HG03066 (cell line): ENCODE results near the gene FAM117B.
"Not testable (repeated sequence)": the region's sequence is repeated elsewhere in the genome, so short reads cannot be mapped to it uniquely, and the experiment has no call there.

Experiments used
- ATAC-seq: cut with Tn5 transposase; IDR thresholded peaks from one replicate; pipeline ENCODE4 v1.9.1; 2021; ENCODE audit warnings: low read depth; ENCODE audit not compliant: unreplicated experiment

The FAM117B gene

GRCh38 chr2:202756598-202756997, 121.8 kb downstream of the FAM117B start:
- no peak for ATAC-seq

- no peak for ATAC-seq
Measured at GRCh38 chr2:202757339-202757738, 122.6 kb downstream of the FAM117B start.

DNA sequence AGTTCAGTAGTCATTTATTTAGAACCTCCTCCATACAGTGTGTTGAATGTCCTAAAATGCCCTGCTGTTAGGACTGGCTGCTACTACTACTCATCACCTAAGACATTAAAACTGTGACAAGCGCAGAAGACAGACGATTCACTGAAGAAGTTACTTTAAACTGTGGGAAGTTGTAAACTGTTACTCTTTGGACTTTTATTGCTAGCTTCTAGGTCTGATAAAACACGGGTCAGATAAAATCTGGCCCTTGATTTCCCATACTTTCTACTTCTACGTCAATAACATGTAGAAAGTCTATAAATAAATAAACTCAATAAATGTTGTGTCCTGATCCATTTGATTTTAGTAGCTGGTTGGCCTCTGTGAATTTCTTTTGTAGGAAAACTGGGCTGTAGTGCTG, 123.4 kb downstream of the FAM117B start:
- no peak for ATAC-seq

GRCh38 chr2:202758604-202759003, 123.8 kb downstream of the FAM117B start:
- no peak for ATAC-seq

DNA sequence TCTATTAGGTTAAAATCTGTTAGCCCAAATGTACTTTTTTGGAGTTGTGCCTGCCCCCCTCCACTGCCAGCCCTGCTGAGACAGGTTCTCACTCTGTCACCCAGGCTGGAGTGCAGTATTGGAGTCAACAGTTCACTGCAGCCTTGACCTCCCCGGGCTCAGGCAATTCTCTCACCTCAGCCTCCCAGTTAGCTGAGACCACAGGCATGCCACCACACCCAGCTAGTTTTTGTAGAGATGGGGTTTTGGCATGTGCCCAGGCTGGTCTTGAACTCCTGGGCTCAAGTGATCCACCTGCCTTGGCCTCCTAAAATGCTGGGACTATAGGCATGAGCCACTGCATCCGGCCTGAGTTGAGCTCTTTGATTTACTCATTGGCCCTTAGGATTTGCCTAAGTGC, 126.1 kb downstream of the FAM117B start:
- no peak for ATAC-seq

DNA sequence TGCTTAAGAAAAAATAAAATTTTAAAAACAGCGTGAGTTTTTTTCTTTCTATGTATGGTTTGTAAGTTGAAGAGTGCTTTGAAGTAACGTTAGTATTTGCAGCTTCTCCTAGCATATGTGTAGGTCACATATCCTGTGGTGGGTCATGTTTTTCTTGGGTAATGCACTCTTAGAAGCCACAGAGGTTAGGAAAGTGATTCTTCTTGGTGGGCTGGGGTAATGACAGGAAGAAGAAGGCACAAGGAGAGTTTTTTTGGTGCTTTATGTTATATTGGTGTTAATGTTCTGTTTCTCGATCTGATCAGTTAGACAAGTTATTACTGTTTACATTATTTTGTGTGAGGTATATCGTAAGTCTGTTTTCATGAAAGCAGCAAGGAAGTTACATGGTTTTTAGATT, 127.8 kb downstream of the FAM117B start:
- ATAC-seq: no peak

- ATAC-seq: no peak
Measured at GRCh38 chr2:202763916-202764315, 129.1 kb downstream of the FAM117B start.

- no peak for ATAC-seq
Measured at GRCh38 chr2:202764991-202765390, 130.2 kb downstream of the FAM117B start.

DNA sequence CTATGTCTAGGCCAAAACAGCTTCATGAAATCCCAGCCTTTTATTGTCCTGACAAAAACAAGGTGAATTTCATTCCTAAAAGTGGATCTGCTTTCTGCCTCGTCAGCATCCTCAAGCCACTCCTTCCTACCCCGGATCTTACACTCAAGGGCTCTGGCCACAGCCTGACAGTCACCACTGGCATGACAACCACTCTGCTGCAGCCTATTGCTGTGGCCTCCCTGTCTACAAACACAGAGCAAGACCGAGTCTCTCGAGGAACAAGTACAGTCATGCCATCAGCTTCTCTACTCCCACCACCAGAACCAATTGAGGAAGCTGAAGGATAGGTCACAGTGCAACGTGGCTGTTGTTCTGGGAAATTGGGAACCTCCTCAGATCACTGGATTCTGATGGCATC, 130.7 kb downstream of the FAM117B start:
- no peak for ATAC-seq

GRCh38 chr2:202768273-202768672, 133.5 kb downstream of the FAM117B start:
- no peak for ATAC-seq

DNA sequence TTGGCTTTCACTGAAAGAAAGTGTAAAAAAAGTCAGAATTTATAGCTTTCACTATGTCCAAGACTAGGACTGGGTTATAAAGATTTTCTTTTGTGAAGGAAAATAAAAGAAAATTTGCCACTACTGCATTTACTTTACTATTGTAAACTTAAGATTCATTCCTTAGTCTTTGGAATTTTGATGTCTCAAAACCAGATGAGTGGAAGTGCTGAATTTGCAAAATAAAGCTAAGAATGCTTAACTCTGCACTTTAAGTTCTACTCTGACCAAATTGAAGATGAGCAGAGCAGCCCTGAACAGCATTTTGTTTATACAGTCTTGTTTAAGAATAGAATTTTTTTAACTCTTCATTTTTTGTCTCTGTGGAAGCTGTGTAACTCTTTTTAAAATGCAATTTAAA, 134.4 kb downstream of the FAM117B start:
- ATAC-seq: no peak

DNA sequence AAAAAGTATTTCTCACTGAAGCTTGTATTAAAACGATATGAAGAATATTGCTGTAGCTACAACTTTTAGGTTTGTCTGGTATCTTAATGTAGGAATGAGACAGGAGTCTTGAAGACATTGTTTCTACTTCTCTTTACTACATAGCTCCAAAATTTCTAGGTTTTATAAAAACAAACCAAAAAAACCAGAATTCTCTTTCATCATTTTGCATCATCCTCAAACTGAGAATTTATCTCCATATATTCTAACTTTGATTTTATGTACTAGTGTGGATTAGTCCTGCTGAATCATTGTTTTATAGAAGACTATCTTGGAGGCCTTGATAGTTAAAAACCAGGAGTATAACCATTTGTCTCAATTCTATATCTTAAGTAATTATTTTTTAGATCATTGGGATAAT, 136.6 kb downstream of the FAM117B start:
- no peak for ATAC-seq

GRCh38 chr2:202771741-202772460, 137.1 kb downstream of the FAM117B start:
- ATAC-seq: no peak

DNA sequence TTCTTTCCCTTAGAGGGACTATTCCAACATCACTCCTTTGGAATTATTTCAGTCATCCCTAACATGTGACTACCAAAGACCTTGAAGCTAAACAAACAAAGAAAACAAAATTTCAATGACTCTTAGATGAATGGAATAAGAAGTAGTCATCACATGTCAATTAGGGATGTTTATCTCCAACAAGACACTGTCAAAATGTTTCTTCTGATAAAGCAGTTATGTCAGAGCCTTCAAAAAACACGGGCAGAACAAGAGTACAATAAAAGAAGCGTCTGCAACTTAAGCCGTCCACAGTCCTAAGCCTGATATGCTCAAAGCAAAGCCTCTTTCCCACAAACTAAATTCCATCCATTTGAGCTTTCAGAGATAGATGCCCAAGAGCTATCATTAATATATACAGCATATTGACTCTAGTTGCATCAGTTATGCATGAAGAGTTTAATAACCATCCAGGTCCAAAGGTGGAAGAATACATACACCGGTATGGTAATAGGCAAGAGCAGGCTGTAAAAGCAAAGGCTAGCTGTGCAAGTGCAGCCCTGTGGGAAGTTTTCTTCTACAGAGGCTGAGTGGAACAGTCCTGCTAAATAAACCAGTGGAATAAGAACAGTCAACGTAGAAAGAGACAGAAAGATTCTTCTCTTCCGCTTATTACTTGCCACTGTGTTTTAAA, 138.7 kb downstream of the FAM117B start:
- ATAC-seq: no peak

DNA sequence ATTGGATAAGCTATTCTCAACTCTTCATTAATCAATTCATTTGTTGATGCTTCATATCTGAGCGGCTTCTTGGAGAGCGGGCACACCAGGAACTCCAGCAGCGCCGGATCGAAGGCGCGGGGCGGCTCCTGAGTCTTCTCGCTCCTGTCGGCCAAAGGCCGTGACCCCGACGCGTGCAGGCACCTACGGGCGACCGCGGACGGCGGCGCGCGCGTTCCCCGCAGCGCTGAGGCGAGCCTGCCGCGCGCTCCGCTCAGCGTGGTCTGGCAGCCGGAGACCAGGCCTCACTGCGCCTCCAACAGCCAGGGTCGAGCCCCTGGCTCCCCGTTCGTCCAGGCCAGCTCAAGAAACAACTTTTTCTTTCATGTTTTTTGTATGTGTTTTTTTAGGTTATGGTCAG, 139.3 kb downstream of the FAM117B start:
- ATAC-seq: no peak

DNA sequence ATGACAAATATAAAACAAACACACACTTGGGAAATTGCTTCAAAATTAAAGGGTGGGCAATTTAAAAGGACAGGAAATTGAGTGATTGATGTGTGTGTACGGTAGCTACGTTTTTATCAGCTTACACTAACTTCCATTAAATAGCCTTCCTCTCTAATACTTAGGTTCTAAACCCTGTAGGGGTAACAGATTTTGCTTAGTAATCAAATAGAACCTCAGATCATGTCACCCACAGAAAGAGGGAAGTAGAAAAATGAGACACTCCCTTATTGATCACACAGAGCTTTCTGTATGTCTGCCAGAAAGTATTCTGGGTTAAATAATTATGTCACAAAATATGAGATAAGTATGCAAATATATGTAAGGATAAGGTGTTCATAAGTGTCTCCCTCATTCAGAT, 143.4 kb downstream of the FAM117B start:
- no peak for ATAC-seq

DNA sequence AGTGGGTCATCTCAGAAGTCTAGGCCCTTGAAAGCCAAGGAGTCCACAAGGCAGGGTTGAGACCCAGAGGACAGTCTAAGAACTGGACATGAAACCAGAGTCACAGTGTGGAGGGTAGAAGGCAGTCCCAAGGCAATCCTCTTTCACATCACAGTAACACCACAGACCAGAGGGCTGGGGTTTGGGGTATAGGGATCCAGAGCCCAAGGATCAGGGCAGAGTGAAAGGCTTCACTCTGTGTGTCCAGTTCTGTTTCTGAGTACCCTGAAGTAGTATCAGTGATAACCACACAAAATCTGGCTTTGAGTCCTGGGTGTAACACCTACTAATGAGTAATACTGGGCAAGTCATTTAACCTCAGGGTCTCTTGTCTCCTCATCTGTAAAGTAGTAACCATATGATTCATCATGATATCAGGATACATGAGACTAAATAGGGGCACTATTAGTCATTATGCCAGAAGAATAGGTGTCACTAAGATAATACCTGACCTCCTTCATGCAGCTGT, 145.8 kb downstream of the FAM117B start:
- no peak for ATAC-seq

DNA sequence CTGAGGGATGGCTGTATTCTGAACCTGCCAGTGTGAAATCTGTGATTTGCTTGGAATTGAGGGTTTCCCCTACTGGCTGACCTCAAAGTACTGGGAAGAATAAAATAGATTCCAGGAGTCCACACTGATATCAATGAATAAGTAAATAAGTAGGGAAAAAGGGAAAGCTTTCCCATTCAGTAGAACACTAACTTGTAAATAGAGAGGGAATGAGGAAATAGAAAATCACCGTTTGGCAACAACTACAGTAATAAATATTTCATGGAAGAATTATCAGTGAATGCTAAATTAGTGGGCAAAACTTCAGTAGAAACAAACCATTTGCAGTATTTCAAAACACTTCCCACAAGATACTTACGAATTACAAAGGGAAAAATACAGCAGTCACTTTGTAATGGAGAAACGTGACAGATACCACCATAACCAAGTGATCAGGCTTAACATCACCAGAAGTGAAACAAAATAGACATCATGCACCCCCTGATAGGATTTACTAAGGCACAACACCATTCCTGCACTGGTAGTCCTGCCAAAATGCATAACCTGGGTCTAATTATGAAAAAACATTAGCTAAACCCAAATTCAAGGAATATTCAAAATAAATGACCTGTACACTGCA, 148.3 kb downstream of the FAM117B start:
- no peak for ATAC-seq

- ATAC-seq: no peak
Measured at GRCh38 chr2:202786842-202787241, 152.1 kb downstream of the FAM117B start.

- ATAC-seq: no peak
Measured at GRCh38 chr2:202790676-202791075, 155.9 kb downstream of the FAM117B start.

DNA sequence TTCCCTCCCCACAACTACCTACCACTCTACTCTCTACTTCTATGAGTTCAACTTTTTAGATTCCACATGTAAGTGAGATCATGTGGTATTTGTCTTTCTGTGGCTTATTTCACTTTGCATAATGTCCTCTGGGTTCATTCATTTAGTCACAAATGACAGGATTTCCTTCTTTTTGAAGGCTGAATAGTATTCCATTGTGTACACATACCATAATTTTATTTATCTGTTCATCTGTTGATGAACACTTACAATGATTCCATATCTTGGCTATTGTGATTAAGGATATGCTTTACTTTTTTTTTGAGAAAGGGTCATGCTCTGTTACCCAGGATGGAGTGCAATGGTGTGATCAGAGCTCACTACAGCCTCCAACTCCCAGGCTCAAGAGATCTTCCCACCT, 163.2 kb downstream of the FAM117B start:
- no peak for ATAC-seq

GRCh38 chr2:202805911-202806310, 171.1 kb downstream of the FAM117B start:
- ATAC-seq: not testable (repeated sequence)
